GM15510 (cell line): Measurements from ENCODE around the gene SWAP70.

Source experiments
- POLR2A ChIP-seq: IDR thresholded peaks from 3 replicates; pipeline ENCODE4 v1.6.1; 2011; ENCODE audit warnings: borderline replicate concordance; ENCODE audit not compliant: insufficient read length; ENCODE audit errors: extremely low read depth

The SWAP70 gene

GRCh38 chr11:9677951-9678350 is 14.1 kb downstream of the SWAP70 start:
- TF ChIP-seq POLR2A: no peak

GRCh38 chr11:9678576-9678975 is 14.7 kb downstream of the SWAP70 start:
- no peak for TF ChIP-seq POLR2A

GRCh38 chr11:9680028-9680427 is 16.2 kb downstream of the SWAP70 start:
- no peak for TF ChIP-seq POLR2A

- no peak for TF ChIP-seq POLR2A
These were observed 17.9 kb downstream of the SWAP70 start for GRCh38 chr11:9681583-9682372.

- no peak for TF ChIP-seq POLR2A
These were observed 24.0 kb downstream of the SWAP70 start for GRCh38 chr11:9687711-9688477.

GRCh38 chr11:9688716-9689511 is 25.0 kb downstream of the SWAP70 start:
- TF ChIP-seq POLR2A: no peak

- no peak for TF ChIP-seq POLR2A
These were observed 25.8 kb downstream of the SWAP70 start for GRCh38 chr11:9689721-9690120.

- TF ChIP-seq POLR2A: no peak
These were observed 28.0 kb downstream of the SWAP70 start for GRCh38 chr11:9691865-9692264.

GRCh38 chr11:9692691-9693090 is 28.8 kb downstream of the SWAP70 start:
- TF ChIP-seq POLR2A: no peak

- no peak for TF ChIP-seq POLR2A
These were observed 30.1 kb downstream of the SWAP70 start for GRCh38 chr11:9693801-9694553.

- TF ChIP-seq POLR2A: no peak
These were observed 33.9 kb downstream of the SWAP70 start for GRCh38 chr11:9697766-9698165.

- no peak for TF ChIP-seq POLR2A
These were observed 36.4 kb downstream of the SWAP70 start for GRCh38 chr11:9700105-9700801.

- no peak for TF ChIP-seq POLR2A
These were observed 37.9 kb downstream of the SWAP70 start for GRCh38 chr11:9701799-9702198.

GRCh38 chr11:9703280-9703679 is 39.4 kb downstream of the SWAP70 start:
- TF ChIP-seq POLR2A: no peak
